HEK293 (cell line): ENCODE results near the gene PSTPIP1.

Experiments
- CTCF ChIA-PET: fragments of 350-600 bp; formaldehyde crosslinking; extraction: SDS; loops from one replicate; lab custom pipeline; 2021; ENCODE audit warnings: antibody characterized with exemption; lab: Yijun Ruan, JAX
- POLR2A ChIA-PET: fragments of 300-600 bp; formaldehyde crosslinking; extraction: SDS; loops from one replicate; lab custom pipeline; 2020; ENCODE audit warnings: antibody characterized with exemption, inconsistent platforms; lab: Yijun Ruan, JAX
- H3K27ac ChIP-seq: fragments of 200-500 bp; sonication (Bioruptor generic); 2 replicates; pipeline ENCODE4 v1.5.1; 2014; ENCODE audit warnings: low read depth, low read length, control low read depth, inconsistent platforms; ENCODE audit errors: extremely low read depth
- H3K36me3 ChIP-seq, 2 experiments: fragments of 200-500 bp in 1 of 2; sonication (Bioruptor generic) in 1 of 2; 1 replicate in 1 of 2; 2 replicates in 1 of 2; pipeline ENCODE4 v1.5.1; 2014 to 2017; ENCODE audit warnings: inconsistent platforms in 2 of 2, low read length in 2 of 2; ENCODE audit not compliant: control insufficient read depth in 2 of 2, insufficient read depth in 1 of 2
- H3K4me1 ChIP-seq: fragments of 200-500 bp; sonication (Bioruptor generic); 2 replicates; pipeline ENCODE4 v1.5.1; 2014; ENCODE audit warnings: mild to moderate bottlenecking, low read length, inconsistent platforms; ENCODE audit not compliant: control insufficient read depth, insufficient read depth
- H3K4me3 ChIP-seq: 2 replicates; pipeline ENCODE4 v1.5.1; 2011; ENCODE audit warnings: low read depth, mild to moderate bottlenecking, control low read depth, low read length, moderate library complexity
- H3K9me3 ChIP-seq: fragments of 200-500 bp; sonication (Bioruptor generic); 2 replicates; pipeline ENCODE4 v1.5.1; 2014; ENCODE audit warnings: low read depth, low read length, inconsistent platforms; ENCODE audit not compliant: control insufficient read depth, insufficient read depth
- IKZF3 ChIP-seq: fragments of 450-650 bp; IDR thresholded peaks from 2 replicates; pipeline ENCODE4 v1.5.0; 2018; ENCODE audit warnings: missing biosample characterization, mild to moderate bottlenecking, missing genetic modification characterization, moderate library complexity
- REPIN1 ChIP-seq: fragments of 450-650 bp; formaldehyde crosslinking; IDR thresholded peaks from 2 replicates; pipeline ENCODE4 v1.5.1; 2017; ENCODE audit warnings: missing biosample characterization, missing genetic modification characterization, low read depth
- SETDB1 ChIP-seq: IDR thresholded peaks from one replicate; pipeline ENCODE4 v1.6.1; 2017; ENCODE audit warnings: mild to moderate bottlenecking, low read length, moderate library complexity, mixed read lengths; ENCODE audit not compliant: insufficient read length
- ZBTB17 ChIP-seq: fragments of 450-650 bp; formaldehyde crosslinking; IDR thresholded peaks from 2 replicates; pipeline ENCODE4 v1.5.1; 2016; ENCODE audit warnings: missing biosample characterization, missing genetic modification characterization
- ZBTB20 ChIP-seq: fragments of 450-650 bp; formaldehyde crosslinking; IDR thresholded peaks from 2 replicates; pipeline ENCODE4 v1.5.1; 2016; ENCODE audit warnings: missing biosample characterization, missing genetic modification characterization
- ZNF10 ChIP-seq: fragments of 450-650 bp; formaldehyde crosslinking; IDR thresholded peaks from 2 replicates; pipeline ENCODE4 v1.5.1; 2017; ENCODE audit warnings: missing biosample characterization, missing genetic modification characterization
- ZNF155 ChIP-seq: fragments of 450-650 bp; formaldehyde crosslinking; IDR thresholded peaks from 2 replicates; pipeline ENCODE4 v1.5.1; 2016; ENCODE audit warnings: missing biosample characterization, missing genetic modification characterization
- ZNF19 ChIP-seq: fragments of 450-650 bp; formaldehyde crosslinking; IDR thresholded peaks from 2 replicates; pipeline ENCODE4; 2016; ENCODE audit warnings: missing biosample characterization, missing genetic modification characterization, low read depth
- ZNF214 ChIP-seq: fragments of 450-650 bp; formaldehyde crosslinking; IDR thresholded peaks from 2 replicates; pipeline ENCODE4 v1.5.1; 2017; ENCODE audit warnings: missing biosample characterization, mild to moderate bottlenecking, missing genetic modification characterization, borderline replicate concordance
- ZNF266 ChIP-seq: fragments of 450-650 bp; formaldehyde crosslinking; IDR thresholded peaks from 2 replicates; pipeline ENCODE4 v1.5.1; 2016; ENCODE audit warnings: missing biosample characterization, missing genetic modification characterization, low read depth
- ZNF362 ChIP-seq: fragments of 450-650 bp; formaldehyde crosslinking; IDR thresholded peaks from 2 replicates; pipeline ENCODE4 v1.5.1; 2016; ENCODE audit warnings: missing biosample characterization, missing genetic modification characterization
- ZNF423 ChIP-seq: fragments of 450-650 bp; formaldehyde crosslinking; IDR thresholded peaks from 2 replicates; pipeline ENCODE4 v1.5.1; 2016; ENCODE audit warnings: missing biosample characterization, missing genetic modification characterization
- ZNF600 ChIP-seq: fragments of 450-650 bp; formaldehyde crosslinking; IDR thresholded peaks from 2 replicates; pipeline ENCODE4 v1.5.1; 2016; ENCODE audit warnings: missing biosample characterization, missing genetic modification characterization
- ZNF629 ChIP-seq: fragments of 450-650 bp; formaldehyde crosslinking; IDR thresholded peaks from 2 replicates; pipeline ENCODE4 v1.5.1; 2017; ENCODE audit warnings: missing biosample characterization, missing genetic modification characterization
- ZNF660 ChIP-seq: fragments of 450-650 bp; IDR thresholded peaks from 2 replicates; pipeline ENCODE4 v1.5.1; 2018; ENCODE audit warnings: missing biosample characterization, mild to moderate bottlenecking, missing genetic modification characterization
- ZNF768 ChIP-seq: fragments of 450-650 bp; formaldehyde crosslinking; IDR thresholded peaks from 2 replicates; pipeline ENCODE4 v1.5.1; 2018; ENCODE audit warnings: missing biosample characterization, mild to moderate bottlenecking, missing genetic modification characterization
- ZSCAN30 ChIP-seq: fragments of 450-650 bp; IDR thresholded peaks from 2 replicates; pipeline ENCODE4 v1.5.1; 2018; ENCODE audit warnings: missing biosample characterization, mild to moderate bottlenecking, missing genetic modification characterization, moderate library complexity
- TF ChIP-seq, protein P1 (sequence below): fragments of 450-650 bp; formaldehyde crosslinking; IDR thresholded peaks from 2 replicates; pipeline ENCODE4 v1.5.1; 2017; ENCODE audit warnings: missing biosample characterization, missing genetic modification characterization
- TF ChIP-seq, protein P2 (sequence below): fragments of 450-650 bp; formaldehyde crosslinking; IDR thresholded peaks from 2 replicates; pipeline ENCODE4 v1.5.1; 2017; ENCODE audit warnings: missing biosample characterization, missing genetic modification characterization

The PSTPIP1 gene

DNA sequence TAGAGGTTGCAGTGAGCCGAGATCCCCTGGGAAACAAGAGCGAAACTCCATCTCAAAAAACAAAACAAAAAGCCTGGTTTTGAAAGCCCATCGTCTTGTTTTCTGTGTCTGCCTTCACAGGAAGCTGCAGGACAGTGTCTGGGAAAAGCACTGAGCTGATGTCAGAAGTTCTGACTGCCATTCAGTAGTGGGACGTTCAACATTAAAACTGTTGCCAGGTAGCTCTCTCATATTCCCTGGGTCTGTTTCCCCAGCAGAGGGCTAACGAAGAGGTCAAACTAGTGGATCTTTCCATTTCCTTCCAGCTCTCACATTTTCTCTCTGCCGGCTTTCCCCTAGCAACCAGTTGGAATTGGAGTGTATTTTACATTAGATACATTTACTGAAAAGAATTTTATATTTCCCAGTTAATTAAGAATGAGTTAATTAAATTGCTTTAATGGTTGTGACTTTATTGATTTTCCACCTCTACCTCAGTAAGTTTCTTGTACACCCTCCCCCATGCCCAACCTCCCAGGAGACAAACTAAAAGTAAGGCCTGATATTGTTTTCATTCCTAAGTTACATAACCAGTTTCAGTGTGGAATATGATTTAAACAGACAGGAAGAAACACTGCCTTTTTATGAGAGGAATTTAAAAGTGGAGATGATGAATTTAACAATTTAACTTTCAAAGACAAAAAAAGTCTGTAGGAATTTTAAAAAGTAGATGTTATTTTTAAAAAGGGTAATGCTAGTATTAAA is 33.5 kb upstream of the PSTPIP1 start (continued):
- TF ChIP-seq SETDB1 (no peak), IKZF3 (no peak), ZSCAN30 (tag by site-specific recombination) (no peak)

DNA sequence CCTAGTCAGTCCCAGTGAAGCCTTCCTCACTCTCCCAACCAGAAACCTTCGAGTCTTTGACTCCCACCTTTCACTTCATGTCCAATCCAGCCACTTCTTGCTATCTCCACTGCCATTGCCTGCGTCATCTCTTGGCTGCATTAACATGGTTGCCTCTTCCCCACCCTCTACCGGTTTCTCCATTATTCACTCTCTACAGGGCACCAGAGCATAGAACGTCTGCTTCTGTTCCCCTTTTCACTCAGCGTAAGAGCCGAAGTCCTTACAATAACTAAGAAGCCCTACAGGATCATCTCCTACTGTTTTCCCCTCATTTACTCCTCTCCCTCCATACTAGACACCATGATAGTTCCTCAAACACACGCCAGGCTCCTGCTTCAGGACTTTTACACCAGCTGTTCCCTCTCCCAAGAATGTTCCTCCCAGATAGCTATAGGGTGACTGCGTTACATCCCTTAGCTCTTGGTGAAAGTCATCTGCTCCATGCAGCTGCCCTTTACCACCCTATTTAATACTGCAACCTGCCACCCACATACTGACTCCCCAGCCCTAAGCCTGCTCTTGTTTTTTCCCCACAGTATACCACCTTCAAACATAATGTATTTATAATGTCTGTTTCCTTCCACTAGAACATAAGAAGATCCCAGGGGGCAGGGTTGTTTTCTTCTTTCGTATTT is 32.5 kb upstream of the PSTPIP1 start:
- H3K4me3 ChIP-seq: no peak overlapping the region
- H3K9me3 ChIP-seq: no peaks in the 10 kb centered on the region
- no peak overlapping the region for H3K27ac ChIP-seq
- H3K36me3 ChIP-seq: no peaks in the 10 kb centered on the region
- POLR2A ChIA-PET: no interaction called here
- CTCF ChIA-PET: interaction anchor here (0.9 to 3.7 kb wide), 3 partner anchors 11 to 60 kb away, joined by 3 to 20 read pairs (median 5); no protein-coding TSS in a partner anchor
- TF ChIP-seq ZNF155 (tag by site-specific recombination) (no peak), ZNF423 (tag by site-specific recombination) (no peak), ZNF768 (no peak)
- peaks cover 8% of the 10 kb centered on the region for H3K4me1 ChIP-seq

DNA sequence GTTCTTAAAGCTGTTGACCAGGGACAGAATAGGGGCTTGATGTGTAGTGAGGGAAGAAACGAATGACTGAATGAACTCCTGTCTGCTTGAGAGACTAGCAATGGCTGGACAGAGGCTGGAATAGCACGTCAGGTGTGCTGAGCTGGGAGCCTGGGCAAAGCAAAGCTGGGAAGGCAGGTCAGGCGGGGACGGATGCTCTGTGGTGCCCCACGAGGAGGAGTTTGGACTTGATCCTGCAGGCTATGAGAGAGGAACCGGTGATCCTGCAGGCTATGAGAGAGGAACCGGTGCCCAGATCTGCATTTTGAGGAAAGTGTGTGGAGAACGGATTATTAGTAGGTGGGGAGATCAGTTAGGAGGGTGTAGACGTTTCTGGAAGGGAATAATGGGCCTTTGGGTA is 31.3 kb upstream of the PSTPIP1 start:
- Histone ChIP-seq H3K9me3 (no peaks in the 10 kb centered on the region), H3K27ac (no peak overlapping the region), H3K36me3 (no peaks in the 10 kb centered on the region), H3K4me1 (peaks cover 8% of the 10 kb centered on the region), H3K4me3 (no peak overlapping the region)
- ChIA-PET CTCF (interaction anchor here (0.6 to 3.7 kb wide), 7 partner anchors 10 to 1269 kb away, joined by 3 to 20 read pairs (median 3); no protein-coding TSS in a partner anchor), POLR2A (no interaction called here)
- TF ChIP-seq ZBTB20 (tag by site-specific recombination): 0 out of 2 replicates have a peak, but pooled peaks have one; percentile 29
- TF ChIP-seq ZNF19 (tag by site-specific recombination): no peak
- TF ChIP-seq ZBTB17 (tag by site-specific recombination): peak; percentile 22; the same call in 1 of the 2 replicates

- ChIA-PET CTCF (interaction anchor here (1.0 to 3.7 kb wide), 3 partner anchors 10 to 579 kb away, joined by 3 to 20 read pairs (median 3); no protein-coding TSS in a partner anchor), POLR2A (no interaction called here)
- Histone ChIP-seq H3K27ac (no peak overlapping the region), H3K9me3 (no peaks in the 10 kb centered on the region), H3K36me3 (no peaks in the 10 kb centered on the region), H3K4me1 (peaks cover 8% of the 10 kb centered on the region), H3K4me3 (no peak overlapping the region)
- TF ChIP-seq ZNF362 (tag by site-specific recombination) (peak; percentile 81), REPIN1 (no peak), ZNF10 (peak; percentile 86), ZBTB20 (tag by site-specific recombination) (0 out of 2 replicates have a peak, but pooled peaks have one; percentile 2), ZNF214 (tag by site-specific recombination) (no peak), ZNF266 (tag by site-specific recombination) (no peak), ZNF600 (tag by site-specific recombination) (peak; percentile 50; the same call in 1 of the 2 replicates), ZNF660 (tag by site-specific recombination) (0 out of 2 replicates have a peak, but pooled peaks have one; percentile 51), ZNF629 (tag by site-specific recombination) (peak; percentile 65)
- TF ChIP-seq, protein P1, sequence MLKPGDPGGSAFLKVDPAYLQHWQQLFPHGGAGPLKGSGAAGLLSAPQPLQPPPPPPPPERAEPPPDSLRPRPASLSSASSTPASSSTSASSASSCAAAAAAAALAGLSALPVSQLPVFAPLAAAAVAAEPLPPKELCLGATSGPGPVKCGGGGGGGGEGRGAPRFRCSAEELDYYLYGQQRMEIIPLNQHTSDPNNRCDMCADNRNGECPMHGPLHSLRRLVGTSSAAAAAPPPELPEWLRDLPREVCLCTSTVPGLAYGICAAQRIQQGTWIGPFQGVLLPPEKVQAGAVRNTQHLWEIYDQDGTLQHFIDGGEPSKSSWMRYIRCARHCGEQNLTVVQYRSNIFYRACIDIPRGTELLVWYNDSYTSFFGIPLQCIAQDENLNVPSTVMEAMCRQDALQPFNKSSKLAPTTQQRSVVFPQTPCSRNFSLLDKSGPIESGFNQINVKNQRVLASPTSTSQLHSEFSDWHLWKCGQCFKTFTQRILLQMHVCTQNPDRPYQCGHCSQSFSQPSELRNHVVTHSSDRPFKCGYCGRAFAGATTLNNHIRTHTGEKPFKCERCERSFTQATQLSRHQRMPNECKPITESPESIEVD: peak; percentile 52; the same call in 1 of the 2 replicates
- TF ChIP-seq, protein P2, sequence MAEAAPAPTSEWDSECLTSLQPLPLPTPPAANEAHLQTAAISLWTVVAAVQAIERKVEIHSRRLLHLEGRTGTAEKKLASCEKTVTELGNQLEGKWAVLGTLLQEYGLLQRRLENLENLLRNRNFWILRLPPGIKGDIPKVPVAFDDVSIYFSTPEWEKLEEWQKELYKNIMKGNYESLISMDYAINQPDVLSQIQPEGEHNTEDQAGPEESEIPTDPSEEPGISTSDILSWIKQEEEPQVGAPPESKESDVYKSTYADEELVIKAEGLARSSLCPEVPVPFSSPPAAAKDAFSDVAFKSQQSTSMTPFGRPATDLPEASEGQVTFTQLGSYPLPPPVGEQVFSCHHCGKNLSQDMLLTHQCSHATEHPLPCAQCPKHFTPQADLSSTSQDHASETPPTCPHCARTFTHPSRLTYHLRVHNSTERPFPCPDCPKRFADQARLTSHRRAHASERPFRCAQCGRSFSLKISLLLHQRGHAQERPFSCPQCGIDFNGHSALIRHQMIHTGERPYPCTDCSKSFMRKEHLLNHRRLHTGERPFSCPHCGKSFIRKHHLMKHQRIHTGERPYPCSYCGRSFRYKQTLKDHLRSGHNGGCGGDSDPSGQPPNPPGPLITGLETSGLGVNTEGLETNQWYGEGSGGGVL (tag by site-specific recombination): peak; percentile 43; the same call in 1 of the 2 replicates
Measured at GRCh38 chr15:76964157-76964556, 30.8 kb upstream of the PSTPIP1 start.
